HG02943 (cell line): ENCODE data around the gene STYK1.
"Not testable (repeated sequence)": the region's sequence is repeated elsewhere in the genome, so short reads cannot be mapped to it uniquely, and the experiment has no call there.

Experiments
- ATAC-seq: cut with Tn5 transposase; IDR thresholded peaks from one replicate; pipeline ENCODE4 v1.9.1; 2021; ENCODE audit warnings: mild to moderate bottlenecking, low read depth, moderate library complexity; ENCODE audit not compliant: unreplicated experiment

Gene STYK1

GRCh38 chr12:10574307-10574706, 99.5 kb downstream of the STYK1 start:
- ATAC-seq, result no peak

GRCh38 chr12:10572021-10572490, 101.8 kb downstream of the STYK1 start:
- ATAC-seq, result not testable (repeated sequence)

- ATAC-seq, result no peak
Observed at GRCh38 chr12:10571141-10571540, 102.7 kb downstream of the STYK1 start.
